Liver (tissue), 9 donors: ENCODE measurements around the gene FGD5. TPM values are rescaled to one million over a fixed set of nuclear protein-coding genes. Genes with fewer than 3 reads are reported as not detected.

Experiments
- DNase-seq: peaks from one replicate; pipeline ENCODE4 v3.0.0-alpha.2; 2017; ENCODE audit warnings: low spot score
- H3K27ac ChIP-seq, 2 donors: one replicate each; pipeline ENCODE4 v1.7.0; 2013; ENCODE audit warnings: inconsistent platforms in 2 of 2, low read length in 2 of 2, control low read depth in 1 of 2, low read depth in 1 of 2, mild to moderate bottlenecking in 1 of 2
- H3K27me3 ChIP-seq, 4 donors: one replicate each; pipeline versions ENCODE4 v1.6.1 to v1.7.0; 2013; ENCODE audit warnings: low read length in 3 of 4, inconsistent platforms in 1 of 4, mild to moderate bottlenecking in 1 of 4, moderate library complexity in 1 of 4; ENCODE audit not compliant: control insufficient read depth in 4 of 4, insufficient read depth in 4 of 4
- H3K36me3 ChIP-seq, 4 donors: one replicate each; pipeline versions ENCODE4 v1.6.1 to v1.7.0; 2013; ENCODE audit warnings: low read length in 3 of 4, mild to moderate bottlenecking in 3 of 4, low read depth in 1 of 4, moderate library complexity in 1 of 4; ENCODE audit not compliant: control insufficient read depth in 4 of 4, insufficient read depth in 3 of 4
- H3K4me1 ChIP-seq, 4 donors: one replicate each; pipeline versions ENCODE4 v1.6.1 to v1.7.0; 2013; ENCODE audit warnings: low read length in 3 of 4, mild to moderate bottlenecking in 3 of 4, moderate library complexity in 1 of 4; ENCODE audit not compliant: control insufficient read depth in 4 of 4, insufficient read depth in 4 of 4
- H3K4me3 ChIP-seq, 3 donors: one replicate each; pipeline versions ENCODE4 v1.6.1 to v1.7.0; 2013; ENCODE audit warnings: low read length in 3 of 3, control low read depth in 1 of 3, low read depth in 1 of 3, mild to moderate bottlenecking in 1 of 3
- H3K9ac ChIP-seq, 2 donors: one replicate each; pipeline ENCODE4 v1.7.0; 2013; ENCODE audit warnings: low read length in 2 of 2, mild to moderate bottlenecking in 2 of 2, moderate library complexity in 2 of 2, control low read depth in 1 of 2, low read depth in 1 of 2
- H3K9me3 ChIP-seq, 4 donors: one replicate each; pipeline versions ENCODE4 v1.6.1 to v1.7.0; 2013; ENCODE audit warnings: low read length in 3 of 4; ENCODE audit not compliant: control insufficient read depth in 4 of 4
- EGR1 ChIP-seq, 2 donors: IDR thresholded peaks; 2 replicates each; pipeline ENCODE4 v1.6.1; 2016 to 2018; ENCODE audit warnings: antibody characterized with exemption in 2 of 2, low read depth in 2 of 2
- FOXA1 ChIP-seq: IDR thresholded peaks from 2 replicates; pipeline ENCODE4 v1.6.1; 2016; ENCODE audit warnings: antibody characterized with exemption
- FOXA2 ChIP-seq: IDR thresholded peaks from 2 replicates; pipeline ENCODE4 v1.6.1; 2016; ENCODE audit warnings: antibody characterized with exemption
- GABPA ChIP-seq, 2 donors: IDR thresholded peaks in 1 of 2; conservative IDR thresholded peaks in 1 of 2; 2 replicates each; pipeline ENCODE4 v1.6.1; 2016; ENCODE audit warnings: antibody characterized with exemption in 2 of 2, mild to moderate bottlenecking in 1 of 2, moderate library complexity in 1 of 2
- HNF4A ChIP-seq, 2 donors: conservative IDR thresholded peaks; 2 replicates each; pipeline ENCODE4 v1.6.1; 2016; ENCODE audit warnings: antibody characterized with exemption in 2 of 2, mild to moderate bottlenecking in 2 of 2
- HNF4G ChIP-seq: IDR thresholded peaks from 2 replicates; pipeline ENCODE4 v1.6.1; 2016; ENCODE audit warnings: antibody characterized with exemption
- JUND ChIP-seq, 2 donors: IDR thresholded peaks; 2 replicates each; pipeline ENCODE4 v1.6.1; 2016; ENCODE audit warnings: antibody characterized with exemption in 2 of 2
- NR2F2 ChIP-seq: IDR thresholded peaks from 2 replicates; pipeline ENCODE4 v1.6.1; 2016; ENCODE audit warnings: antibody characterized with exemption
- RAD21 ChIP-seq, 2 donors: IDR thresholded peaks; 2 replicates each; pipeline ENCODE4 v1.6.1; 2016; ENCODE audit warnings: antibody characterized with exemption in 2 of 2, mild to moderate bottlenecking in 2 of 2
- RXRA ChIP-seq, 2 donors: IDR thresholded peaks; 2 replicates each; pipeline ENCODE4 v1.6.1; 2017 to 2018; ENCODE audit warnings: antibody characterized with exemption in 2 of 2, mild to moderate bottlenecking in 1 of 2
- SP1 ChIP-seq: IDR thresholded peaks from 2 replicates; pipeline ENCODE4 v1.6.1; 2018; ENCODE audit warnings: antibody characterized with exemption, mild to moderate bottlenecking
- TAF1 ChIP-seq: conservative IDR thresholded peaks from 2 replicates; pipeline ENCODE4 v1.6.1; 2016; ENCODE audit warnings: antibody characterized with exemption, mild to moderate bottlenecking
- YY1 ChIP-seq: IDR thresholded peaks from 2 replicates; pipeline ENCODE4 v1.6.1; 2016; ENCODE audit warnings: antibody characterized with exemption, mild to moderate bottlenecking
- WGBS: extraction: QIAGEN DNeasy Blood & Tissue Kit; methylation state at CpG from one replicate; pipeline ENCODE4 v1.1.7; 2013; 5-methylcytosine and 5-hydroxymethylcytosine counted together
- polyA plus RNA-seq, 2 donors: library from polyadenylated mRNA; stranded (reverse) in 1 of 2; unstranded in 1 of 2; fragments of 200-250 nt in 1 of 2; fragments of >200 nt in 1 of 2; fragmentation: Nextera tagmentation in 1 of 2; extraction: Ambion mirVana in 1 of 2; gene quantifications; one replicate each; pipeline versions ENCODE4 v1.2.1 to v1.2.3, GENCODE V29; 2013 to 2015
- total RNA-seq, 2 donors: library from RNA; depleted of rRNA; stranded (reverse); fragments of >200 nt; gene quantifications; one replicate each; pipeline ENCODE4 v1.2.3, GENCODE V29; 2014
- TF ChIP-seq, protein P1 (sequence below): IDR thresholded peaks from 2 replicates; pipeline ENCODE4 v1.6.1; 2016; ENCODE audit warnings: antibody characterized with exemption
- TF ChIP-seq, protein P2 (sequence below): IDR thresholded peaks from 2 replicates; pipeline ENCODE4 v1.6.1; 2016; ENCODE audit warnings: antibody characterized with exemption, mild to moderate bottlenecking
- TF ChIP-seq, protein P3 (sequence below): IDR thresholded peaks from 2 replicates; pipeline ENCODE4 v1.6.1; 2016; ENCODE audit warnings: antibody characterized with exemption
- TF ChIP-seq, protein P4 (sequence below): IDR thresholded peaks from 2 replicates; pipeline ENCODE4 v1.6.1; 2016; ENCODE audit warnings: antibody characterized with exemption
- TF ChIP-seq, protein P5 (sequence below): fragments of 150-350 bp; IDR thresholded peaks from 2 replicates; pipeline ENCODE4 v1.5.1; 2017; ENCODE audit warnings: improper control_type of control experiment, low read depth, low read length; ENCODE audit not compliant: missing input control
- donor health status: healthy.
- donor health status: healthy.
- donor health status: healthy.
- donor health status: healthy.
- donor health status: healthy.

FGD5 gene
- total and polyA plus RNA-seq, 4 donors = 2.0 to 6.3 (median 3.1) TPM

DNA sequence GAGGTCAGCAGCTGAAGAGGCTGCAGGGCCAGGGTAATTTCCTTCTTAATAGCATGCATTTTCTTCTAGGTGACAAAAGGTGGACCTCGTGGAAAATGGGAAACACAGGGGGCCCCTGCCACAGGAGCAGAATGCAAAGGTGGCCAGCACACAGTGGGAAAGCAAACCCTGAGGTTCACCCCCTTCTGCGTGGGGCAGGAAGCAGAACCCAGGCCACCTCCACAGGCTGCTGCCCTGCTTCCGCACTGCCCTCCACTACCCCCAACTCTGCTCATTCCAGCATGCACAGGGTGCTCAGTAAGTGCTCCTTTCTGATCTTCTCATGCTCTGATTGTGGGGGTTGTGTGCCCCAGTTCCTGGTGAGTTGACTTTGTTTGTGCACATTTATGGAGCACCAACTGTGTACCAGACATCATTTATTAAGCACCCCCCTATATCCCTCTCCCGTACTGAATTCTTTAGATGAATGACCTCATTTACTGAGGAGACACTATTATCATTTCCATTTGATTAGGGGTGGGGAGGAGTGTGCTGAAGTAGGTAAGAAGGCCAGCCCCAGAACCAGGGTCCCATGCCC, 12.7 kb upstream of the FGD5 start:
- no peak overlapping the region for H3K27ac ChIP-seq
- DNase-seq = no peak

DNA sequence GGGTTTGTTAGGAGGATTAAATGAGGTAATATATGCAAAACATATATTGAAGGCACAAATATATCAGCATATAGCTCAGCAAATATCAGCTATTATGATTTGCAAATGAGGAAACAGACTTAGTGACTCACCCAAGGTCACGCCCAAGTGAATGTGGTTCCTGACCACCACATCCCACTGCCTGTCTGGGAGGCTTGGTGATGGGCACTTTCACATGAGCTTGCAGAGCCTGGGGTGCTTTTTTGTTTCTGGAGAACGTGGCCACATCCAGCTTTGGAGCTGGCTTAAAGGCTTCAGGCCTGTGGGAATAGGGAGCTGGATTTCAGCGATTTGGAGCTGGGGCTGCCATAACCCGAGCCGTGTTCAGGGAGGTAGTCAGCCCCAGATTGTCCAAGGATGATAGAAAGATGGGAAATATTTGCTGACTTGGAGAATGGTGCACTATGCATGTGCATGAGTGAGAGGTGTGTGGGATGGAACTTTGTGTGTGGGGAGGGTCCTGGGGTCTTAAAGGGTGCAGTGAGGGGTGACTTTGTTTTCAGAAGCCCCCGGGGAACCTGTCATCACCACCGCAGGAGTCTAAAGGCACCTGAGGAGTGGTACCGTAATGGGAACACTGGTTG, 12.0 kb upstream of the FGD5 start:
- no peak overlapping the region for H3K9ac ChIP-seq
- H3K9me3 ChIP-seq = no peaks in the 10 kb centered on the region
- no peak overlapping the region for H3K27ac ChIP-seq
- 85% methylated on average over 8 of the region's 8 CpGs for WGBS
- TF ChIP-seq NR2F2 (no peak), JUND (IDR thresholded peaks at IDR 0.05) (no peak), YY1 (no peak), RXRA (IDR thresholded peaks at IDR 0.05) (no peak), EGR1 (IDR thresholded peaks at IDR 0.05; ENCODE audit: low read depth in 2 of 2) (no peak), TAF1 (no peak), GABPA (IDR thresholded peaks at IDR 0.05 in 1 of 2, conservative IDR thresholded peaks at IDR 0.05 in 1 of 2) (no peak), FOXA2 (no peak), HNF4G (no peak), HNF4A (conservative IDR thresholded peaks at IDR 0.05) (no peak), RAD21 (IDR thresholded peaks at IDR 0.05) (no peak), SP1 (no peak), FOXA1 (no peak)
- TF ChIP-seq, protein P1, sequence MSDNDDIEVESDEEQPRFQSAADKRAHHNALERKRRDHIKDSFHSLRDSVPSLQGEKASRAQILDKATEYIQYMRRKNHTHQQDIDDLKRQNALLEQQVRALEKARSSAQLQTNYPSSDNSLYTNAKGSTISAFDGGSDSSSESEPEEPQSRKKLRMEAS = no peak
- TF ChIP-seq, protein P2, sequence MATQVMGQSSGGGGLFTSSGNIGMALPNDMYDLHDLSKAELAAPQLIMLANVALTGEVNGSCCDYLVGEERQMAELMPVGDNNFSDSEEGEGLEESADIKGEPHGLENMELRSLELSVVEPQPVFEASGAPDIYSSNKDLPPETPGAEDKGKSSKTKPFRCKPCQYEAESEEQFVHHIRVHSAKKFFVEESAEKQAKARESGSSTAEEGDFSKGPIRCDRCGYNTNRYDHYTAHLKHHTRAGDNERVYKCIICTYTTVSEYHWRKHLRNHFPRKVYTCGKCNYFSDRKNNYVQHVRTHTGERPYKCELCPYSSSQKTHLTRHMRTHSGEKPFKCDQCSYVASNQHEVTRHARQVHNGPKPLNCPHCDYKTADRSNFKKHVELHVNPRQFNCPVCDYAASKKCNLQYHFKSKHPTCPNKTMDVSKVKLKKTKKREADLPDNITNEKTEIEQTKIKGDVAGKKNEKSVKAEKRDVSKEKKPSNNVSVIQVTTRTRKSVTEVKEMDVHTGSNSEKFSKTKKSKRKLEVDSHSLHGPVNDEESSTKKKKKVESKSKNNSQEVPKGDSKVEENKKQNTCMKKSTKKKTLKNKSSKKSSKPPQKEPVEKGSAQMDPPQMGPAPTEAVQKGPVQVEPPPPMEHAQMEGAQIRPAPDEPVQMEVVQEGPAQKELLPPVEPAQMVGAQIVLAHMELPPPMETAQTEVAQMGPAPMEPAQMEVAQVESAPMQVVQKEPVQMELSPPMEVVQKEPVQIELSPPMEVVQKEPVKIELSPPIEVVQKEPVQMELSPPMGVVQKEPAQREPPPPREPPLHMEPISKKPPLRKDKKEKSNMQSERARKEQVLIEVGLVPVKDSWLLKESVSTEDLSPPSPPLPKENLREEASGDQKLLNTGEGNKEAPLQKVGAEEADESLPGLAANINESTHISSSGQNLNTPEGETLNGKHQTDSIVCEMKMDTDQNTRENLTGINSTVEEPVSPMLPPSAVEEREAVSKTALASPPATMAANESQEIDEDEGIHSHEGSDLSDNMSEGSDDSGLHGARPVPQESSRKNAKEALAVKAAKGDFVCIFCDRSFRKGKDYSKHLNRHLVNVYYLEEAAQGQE = no peak
- TF ChIP-seq, protein P3, sequence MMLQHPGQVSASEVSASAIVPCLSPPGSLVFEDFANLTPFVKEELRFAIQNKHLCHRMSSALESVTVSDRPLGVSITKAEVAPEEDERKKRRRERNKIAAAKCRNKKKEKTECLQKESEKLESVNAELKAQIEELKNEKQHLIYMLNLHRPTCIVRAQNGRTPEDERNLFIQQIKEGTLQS = no peak
- TF ChIP-seq, protein P4, sequence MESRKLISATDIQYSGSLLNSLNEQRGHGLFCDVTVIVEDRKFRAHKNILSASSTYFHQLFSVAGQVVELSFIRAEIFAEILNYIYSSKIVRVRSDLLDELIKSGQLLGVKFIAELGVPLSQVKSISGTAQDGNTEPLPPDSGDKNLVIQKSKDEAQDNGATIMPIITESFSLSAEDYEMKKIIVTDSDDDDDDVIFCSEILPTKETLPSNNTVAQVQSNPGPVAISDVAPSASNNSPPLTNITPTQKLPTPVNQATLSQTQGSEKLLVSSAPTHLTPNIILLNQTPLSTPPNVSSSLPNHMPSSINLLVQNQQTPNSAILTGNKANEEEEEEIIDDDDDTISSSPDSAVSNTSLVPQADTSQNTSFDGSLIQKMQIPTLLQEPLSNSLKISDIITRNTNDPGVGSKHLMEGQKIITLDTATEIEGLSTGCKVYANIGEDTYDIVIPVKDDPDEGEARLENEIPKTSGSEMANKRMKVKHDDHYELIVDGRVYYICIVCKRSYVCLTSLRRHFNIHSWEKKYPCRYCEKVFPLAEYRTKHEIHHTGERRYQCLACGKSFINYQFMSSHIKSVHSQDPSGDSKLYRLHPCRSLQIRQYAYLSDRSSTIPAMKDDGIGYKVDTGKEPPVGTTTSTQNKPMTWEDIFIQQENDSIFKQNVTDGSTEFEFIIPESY = no peak
- TF ChIP-seq, protein P5, sequence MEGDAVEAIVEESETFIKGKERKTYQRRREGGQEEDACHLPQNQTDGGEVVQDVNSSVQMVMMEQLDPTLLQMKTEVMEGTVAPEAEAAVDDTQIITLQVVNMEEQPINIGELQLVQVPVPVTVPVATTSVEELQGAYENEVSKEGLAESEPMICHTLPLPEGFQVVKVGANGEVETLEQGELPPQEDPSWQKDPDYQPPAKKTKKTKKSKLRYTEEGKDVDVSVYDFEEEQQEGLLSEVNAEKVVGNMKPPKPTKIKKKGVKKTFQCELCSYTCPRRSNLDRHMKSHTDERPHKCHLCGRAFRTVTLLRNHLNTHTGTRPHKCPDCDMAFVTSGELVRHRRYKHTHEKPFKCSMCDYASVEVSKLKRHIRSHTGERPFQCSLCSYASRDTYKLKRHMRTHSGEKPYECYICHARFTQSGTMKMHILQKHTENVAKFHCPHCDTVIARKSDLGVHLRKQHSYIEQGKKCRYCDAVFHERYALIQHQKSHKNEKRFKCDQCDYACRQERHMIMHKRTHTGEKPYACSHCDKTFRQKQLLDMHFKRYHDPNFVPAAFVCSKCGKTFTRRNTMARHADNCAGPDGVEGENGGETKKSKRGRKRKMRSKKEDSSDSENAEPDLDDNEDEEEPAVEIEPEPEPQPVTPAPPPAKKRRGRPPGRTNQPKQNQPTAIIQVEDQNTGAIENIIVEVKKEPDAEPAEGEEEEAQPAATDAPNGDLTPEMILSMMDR = no peak
- H3K4me1 ChIP-seq = peaks cover 13 to 36% (median 24%) of the 10 kb centered on the region in 4 donors
- no peaks in the 10 kb centered on the region for H3K27me3 ChIP-seq
- no peak for DNase-seq
- no peaks in the 10 kb centered on the region for H3K36me3 ChIP-seq
- no peak overlapping the region for H3K4me3 ChIP-seq

More for the DNA sequence above, 12.7 kb upstream of the FGD5 start:
- Histone ChIP-seq H3K9me3 (no peaks in the 10 kb centered on the region), H3K27me3 (no peaks in the 10 kb centered on the region), H3K36me3 (no peaks in the 10 kb centered on the region), H3K4me1 (peaks cover 13 to 37% (median 28%) of the 10 kb centered on the region in 4 donors), H3K9ac (no peak overlapping the region), H3K4me3 (no peak overlapping the region)
- TF ChIP-seq EGR1 (IDR thresholded peaks at IDR 0.05; ENCODE audit: low read depth in 2 of 2) (no peak), FOXA1 (no peak), NR2F2 (no peak), FOXA2 (no peak), RXRA (IDR thresholded peaks at IDR 0.05) (no peak)
- TF ChIP-seq, protein P4 = no peak
- WGBS = 77% methylated on average over 4 of the region's 4 CpGs
